GM23338 (cell line): Measurements from ENCODE around the gene SPRED3. TPM values are rescaled to one million over a fixed set of nuclear protein-coding genes. Genes with fewer than 3 reads are reported as not detected.

Experiments used
- ATAC-seq: fragments of 200-7000 bp; cut with Tn5 transposase; 3 replicates; pipeline ENCODE4 v1.9.1; 2020
- DNase-seq: peaks from one replicate; pipeline ENCODE4 v3.0.0-alpha.2; 2015; ENCODE audit warnings: low spot score
- H2AFZ ChIP-seq: fragments of 200-600 bp; sonication (generic); 2 replicates; pipeline ENCODE4 v1.8.0; 2016; ENCODE audit warnings: antibody characterized with exemption, mild to moderate bottlenecking, moderate library complexity
- H3F3A ChIP-seq: fragments of 200-600 bp; sonication (generic); replicated peaks from 2 replicates; pipeline ENCODE4 v1.8.0; 2017; ENCODE audit warnings: antibody characterized with exemption, mixed run types, low read depth
- H3K27ac ChIP-seq: fragments of 200-600 bp; sonication (generic); 2 replicates; pipeline ENCODE4 v1.6.1; 2016; ENCODE audit warnings: low read depth
- H3K27me3 ChIP-seq: fragments of 200-600 bp; sonication (generic); 2 replicates; pipeline ENCODE4 v1.8.0; 2016; ENCODE audit warnings: mild to moderate bottlenecking, mixed run types, moderate library complexity; ENCODE audit not compliant: insufficient read depth
- H3K36me3 ChIP-seq: fragments of 200-600 bp; sonication (generic); 2 replicates; pipeline ENCODE4 v1.8.0; 2016; ENCODE audit warnings: mild to moderate bottlenecking; ENCODE audit not compliant: insufficient read depth
- H3K4me1 ChIP-seq: fragments of 200-600 bp; sonication (generic); 2 replicates; pipeline ENCODE4 v1.8.0; 2016; ENCODE audit warnings: mild to moderate bottlenecking, moderate library complexity; ENCODE audit not compliant: insufficient read depth
- H3K4me2 ChIP-seq: fragments of 200-600 bp; sonication (generic); 2 replicates; pipeline ENCODE4 v1.7.1; 2017; ENCODE audit warnings: mixed run types
- H3K4me3 ChIP-seq: fragments of 200-600 bp; sonication (generic); 2 replicates; pipeline ENCODE4 v1.6.1; 2016; ENCODE audit warnings: mixed run types
- H3K79me2 ChIP-seq: fragments of 200-600 bp; sonication (generic); replicated peaks from 2 replicates; pipeline ENCODE4 v1.8.0; 2017; ENCODE audit warnings: mild to moderate bottlenecking; ENCODE audit not compliant: insufficient read depth
- H3K9me2 ChIP-seq: fragments of 200-600 bp; sonication (generic); 2 replicates; pipeline ENCODE4 v1.8.0; 2017; ENCODE audit not compliant: insufficient read depth
- H4K20me1 ChIP-seq: fragments of 200-600 bp; sonication (generic); replicated peaks from 2 replicates; pipeline ENCODE4 v1.8.0; 2017; ENCODE audit warnings: mild to moderate bottlenecking; ENCODE audit not compliant: insufficient read depth
- H3K27ac Mint-ChIP-seq: 2 replicates; pipeline ENCODE4 v1.8.0; 2020; ENCODE audit warnings: inconsistent platforms, mild to moderate bottlenecking, moderate library complexity, mixed read lengths
- H3K27me3 Mint-ChIP-seq: 3 replicates; pipeline ENCODE4 v1.8.0; 2022; ENCODE audit warnings: low read depth, mild to moderate bottlenecking, moderate library complexity, mixed read lengths, inconsistent platforms; ENCODE audit not compliant: insufficient read depth, poor library complexity
- H3K36me3 Mint-ChIP-seq: 3 replicates; pipeline ENCODE4 v1.8.0; 2021; ENCODE audit warnings: low read depth, mild to moderate bottlenecking, inconsistent platforms, moderate library complexity, mixed read lengths
- H3K4me1 Mint-ChIP-seq: 3 replicates; pipeline ENCODE4 v1.8.0; 2020; ENCODE audit warnings: mild to moderate bottlenecking, inconsistent platforms, mixed read lengths
- H3K4me3 Mint-ChIP-seq: 3 replicates; pipeline ENCODE4 v1.8.0; 2021; ENCODE audit warnings: moderate library complexity, mild to moderate bottlenecking, inconsistent platforms, mixed read lengths
- H3K9me3 Mint-ChIP-seq: 3 replicates; pipeline ENCODE4 v1.8.0; 2020; ENCODE audit warnings: moderate library complexity, mild to moderate bottlenecking, inconsistent platforms, mixed read lengths
- CREB1 ChIP-seq: fragments of 250-450 bp; sonication (Bioruptor Pico); IDR thresholded peaks from 2 replicates; pipeline ENCODE4 v1.5.0; 2020; ENCODE audit warnings: low read depth, mild to moderate bottlenecking, moderate library complexity
- CTCF ChIP-seq, 2 experiments: fragments of 200-600 bp in 1 of 2; sonication (generic) in 1 of 2; conservative IDR thresholded peaks; 2 replicates each; pipeline versions ENCODE4 v1.5.1 to v1.6.1; 2016 to 2017; ENCODE audit warnings: antibody characterized with exemption in 2 of 2, low read depth in 2 of 2, mild to moderate bottlenecking in 2 of 2, moderate library complexity in 1 of 2
- ETS1 ChIP-seq: IDR thresholded peaks from 2 replicates; pipeline ENCODE4 v1.6.1; 2016; ENCODE audit warnings: antibody characterized with exemption
- EZH2 ChIP-seq: fragments of 200-600 bp; sonication (generic); IDR thresholded peaks from one replicate; pipeline ENCODE4 v1.8.0; 2017; ENCODE audit warnings: antibody characterized with exemption, mild to moderate bottlenecking, low read depth; ENCODE audit not compliant: unreplicated experiment
- EZH2phosphoT487 ChIP-seq: fragments of 200-600 bp; sonication (generic); IDR thresholded peaks from one replicate; pipeline ENCODE4 v1.8.1; 2018; ENCODE audit warnings: antibody characterized with exemption; ENCODE audit not compliant: unreplicated experiment
- JUNB ChIP-seq: IDR thresholded peaks from one replicate; pipeline ENCODE4 v1.6.1; 2016; ENCODE audit warnings: antibody characterized with exemption; ENCODE audit not compliant: unreplicated experiment
- NANOG ChIP-seq: IDR thresholded peaks from 2 replicates; pipeline ENCODE4 v1.6.1; 2016; ENCODE audit warnings: antibody characterized with exemption, borderline replicate concordance
- POLR2AphosphoS5 ChIP-seq: IDR thresholded peaks from 2 replicates; pipeline ENCODE4 v1.6.1; 2016; ENCODE audit warnings: antibody characterized with exemption, low read depth
- REST ChIP-seq: IDR thresholded peaks from one replicate; pipeline ENCODE4 v1.6.1; 2018; ENCODE audit warnings: antibody characterized with exemption; ENCODE audit not compliant: unreplicated experiment
- STAT1 ChIP-seq: IDR thresholded peaks from one replicate; pipeline ENCODE4 v1.6.1; 2016; ENCODE audit warnings: antibody characterized with exemption; ENCODE audit not compliant: unreplicated experiment
- ZNF114 ChIP-seq: fragments of 250-450 bp; sonication (Bioruptor Pico); IDR thresholded peaks from 2 replicates; pipeline ENCODE4 v1.5.0; 2020; ENCODE audit warnings: mild to moderate bottlenecking, moderate library complexity
- ZNF331 ChIP-seq: fragments of 250-450 bp; sonication (Bioruptor Pico); IDR thresholded peaks from 2 replicates; pipeline ENCODE4 v1.5.0; 2020; ENCODE audit warnings: low read depth, mild to moderate bottlenecking, moderate library complexity
- ZNF462 ChIP-seq: fragments of 250-450 bp; sonication (Bioruptor Pico); IDR thresholded peaks from 2 replicates; pipeline ENCODE4 v1.5.0; 2020; ENCODE audit warnings: mild to moderate bottlenecking, moderate library complexity
- polyA plus RNA-seq: library from polyadenylated mRNA; unstranded; fragments of >200 nt; fragmentation: Nextera tagmentation; extraction: Ambion mirVana; gene quantifications from 2 replicates; pipeline ENCODE4 v1.2.1, GENCODE V29; 2016
- total RNA-seq: library from RNA; depleted of rRNA; stranded (reverse); fragments of >200 nt; shearing (Covaris generic); gene quantifications from 2 replicates; pipeline ENCODE4 v1.2.3, GENCODE V29; 2014

SPRED3 gene
- total and polyA plus RNA-seq, 2 experiments from 2014 or later = 3.9 to 11.6 TPM

- no peaks in the 10 kb centered on the region for H3K9me3 Mint-ChIP-seq
- H4K20me1 ChIP-seq = no peaks in the 10 kb centered on the region
- H2AFZ ChIP-seq = no peak overlapping the region
- no peak overlapping the region for H3K4me3 ChIP-seq
- peaks cover 8% of the 10 kb centered on the region for H3K4me1 Mint-ChIP-seq
- no peaks in the 10 kb centered on the region for H3K36me3 ChIP-seq
- no peak for DNase-seq
- no peaks in the 10 kb centered on the region for H3K79me2 ChIP-seq
- H3K4me3 Mint-ChIP-seq = no peak overlapping the region
- H3K27me3 Mint-ChIP-seq = peaks cover 10% of the 10 kb centered on the region
- H3K4me2 ChIP-seq = no peak overlapping the region
- H3K4me1 ChIP-seq = peaks cover 6% of the 10 kb centered on the region; the same call in 1 of the 2 replicates
- ATAC-seq = no peak
- H3F3A ChIP-seq = 0 out of 2 replicates have a peak, but pooled peaks cover 5% of the 10 kb centered on the region
- no peak overlapping the region for H3K27ac ChIP-seq
- H3K27ac Mint-ChIP-seq = no peak overlapping the region
- TF ChIP-seq NANOG = no peak
- TF ChIP-seq ZNF114 (CRISPR knock-in tag) = no peak
- no peak for TF ChIP-seq CTCF (conservative IDR thresholded peaks at IDR 0.05; ENCODE audit: low read depth in 2 of 2)
- TF ChIP-seq JUNB = no peak
- TF ChIP-seq ZNF462 (CRISPR knock-in tag) = no peak
- TF ChIP-seq ZNF331 (CRISPR knock-in tag) = no peak
- TF ChIP-seq CREB1 (CRISPR knock-in tag) = no peak
- TF ChIP-seq POLR2AphosphoS5 = no peak
- no peak for TF ChIP-seq REST
- no peak for TF ChIP-seq ETS1
- TF ChIP-seq STAT1 = no peak
- no peak for TF ChIP-seq EZH2phosphoT487
- no peak for TF ChIP-seq EZH2
- H3K9me2 ChIP-seq = no peaks in the 10 kb centered on the region
- H3K36me3 Mint-ChIP-seq = peaks cover 3% of the 10 kb centered on the region; the same call in 1 of the 3 replicates
- H3K27me3 ChIP-seq = no peaks in the 10 kb centered on the region
These were observed 24.5 kb downstream of the SPRED3 start for GRCh38 chr19:38412961-38413360.
